A549 treated with CpdA at 1 μM for 4 hours (cell line): Measurements from ENCODE around the gene CTNNA1. TPM values are rescaled to one million over a fixed set of nuclear protein-coding genes. Genes with fewer than 3 reads are reported as not detected.

Experiments used
- total RNA-seq: library from RNA; stranded (reverse); fragments of 200-300 nt; extraction: Qiagen RNA extraction; gene quantifications from 5 replicates; pipeline ENCODE4 v1.2.3, GENCODE V29; 2022; ENCODE audit warnings: low read depth

Gene CTNNA1, protein sequence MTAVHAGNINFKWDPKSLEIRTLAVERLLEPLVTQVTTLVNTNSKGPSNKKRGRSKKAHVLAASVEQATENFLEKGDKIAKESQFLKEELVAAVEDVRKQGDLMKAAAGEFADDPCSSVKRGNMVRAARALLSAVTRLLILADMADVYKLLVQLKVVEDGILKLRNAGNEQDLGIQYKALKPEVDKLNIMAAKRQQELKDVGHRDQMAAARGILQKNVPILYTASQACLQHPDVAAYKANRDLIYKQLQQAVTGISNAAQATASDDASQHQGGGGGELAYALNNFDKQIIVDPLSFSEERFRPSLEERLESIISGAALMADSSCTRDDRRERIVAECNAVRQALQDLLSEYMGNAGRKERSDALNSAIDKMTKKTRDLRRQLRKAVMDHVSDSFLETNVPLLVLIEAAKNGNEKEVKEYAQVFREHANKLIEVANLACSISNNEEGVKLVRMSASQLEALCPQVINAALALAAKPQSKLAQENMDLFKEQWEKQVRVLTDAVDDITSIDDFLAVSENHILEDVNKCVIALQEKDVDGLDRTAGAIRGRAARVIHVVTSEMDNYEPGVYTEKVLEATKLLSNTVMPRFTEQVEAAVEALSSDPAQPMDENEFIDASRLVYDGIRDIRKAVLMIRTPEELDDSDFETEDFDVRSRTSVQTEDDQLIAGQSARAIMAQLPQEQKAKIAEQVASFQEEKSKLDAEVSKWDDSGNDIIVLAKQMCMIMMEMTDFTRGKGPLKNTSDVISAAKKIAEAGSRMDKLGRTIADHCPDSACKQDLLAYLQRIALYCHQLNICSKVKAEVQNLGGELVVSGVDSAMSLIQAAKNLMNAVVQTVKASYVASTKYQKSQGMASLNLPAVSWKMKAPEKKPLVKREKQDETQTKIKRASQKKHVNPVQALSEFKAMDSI
- 202 to 244 TPM (median 212 TPM) in 5 replicates for total RNA-seq

DNA sequence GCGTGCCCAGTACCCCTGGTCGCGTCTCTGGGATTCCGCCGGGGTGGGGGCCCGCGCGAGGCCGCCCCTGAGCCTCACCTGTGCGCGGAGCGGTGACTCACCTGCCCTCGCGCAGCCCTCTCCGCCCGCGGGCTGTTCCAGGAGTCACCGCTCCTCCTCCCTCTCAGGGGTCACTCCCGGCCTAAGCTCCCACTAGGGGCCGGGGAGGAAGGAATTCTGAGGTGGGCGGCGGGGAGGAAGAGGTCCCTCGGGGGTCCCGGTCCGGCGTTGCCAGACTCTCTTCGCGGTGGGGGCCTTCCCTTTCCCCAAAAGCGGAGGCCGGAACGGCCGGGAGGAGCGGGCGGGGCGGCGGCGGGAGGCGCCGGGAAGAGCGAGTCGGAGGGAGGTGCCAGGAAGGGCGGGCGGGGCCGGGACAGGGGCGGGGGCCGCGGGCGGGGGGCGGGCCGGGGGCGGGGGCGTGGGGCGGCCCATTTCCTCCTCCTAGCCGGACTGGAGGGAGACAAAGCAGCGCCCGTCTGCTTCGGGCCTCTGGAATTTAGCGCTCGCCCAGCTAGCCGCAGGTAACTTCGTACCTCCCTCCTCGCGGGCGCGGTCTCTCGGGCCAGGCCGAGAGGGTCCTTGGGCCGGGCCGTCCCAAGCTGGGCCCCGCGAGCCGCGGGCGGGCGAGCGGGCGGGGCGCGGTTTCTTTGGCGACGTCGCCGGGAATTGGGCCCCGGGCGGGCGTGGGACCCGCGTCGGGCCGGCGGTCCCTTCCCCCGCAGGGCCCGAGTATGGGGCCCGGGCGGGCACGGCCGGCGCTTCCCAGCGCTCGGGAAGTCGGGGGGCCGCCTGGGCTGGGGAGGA, at the start of gene CTNNA1:
TSS of gene CTNNA1 (plus strand) at position 475 of the 843 bp plus-strand sequence. CDS start 28,500 bp downstream, outside the sequence.

DNA sequence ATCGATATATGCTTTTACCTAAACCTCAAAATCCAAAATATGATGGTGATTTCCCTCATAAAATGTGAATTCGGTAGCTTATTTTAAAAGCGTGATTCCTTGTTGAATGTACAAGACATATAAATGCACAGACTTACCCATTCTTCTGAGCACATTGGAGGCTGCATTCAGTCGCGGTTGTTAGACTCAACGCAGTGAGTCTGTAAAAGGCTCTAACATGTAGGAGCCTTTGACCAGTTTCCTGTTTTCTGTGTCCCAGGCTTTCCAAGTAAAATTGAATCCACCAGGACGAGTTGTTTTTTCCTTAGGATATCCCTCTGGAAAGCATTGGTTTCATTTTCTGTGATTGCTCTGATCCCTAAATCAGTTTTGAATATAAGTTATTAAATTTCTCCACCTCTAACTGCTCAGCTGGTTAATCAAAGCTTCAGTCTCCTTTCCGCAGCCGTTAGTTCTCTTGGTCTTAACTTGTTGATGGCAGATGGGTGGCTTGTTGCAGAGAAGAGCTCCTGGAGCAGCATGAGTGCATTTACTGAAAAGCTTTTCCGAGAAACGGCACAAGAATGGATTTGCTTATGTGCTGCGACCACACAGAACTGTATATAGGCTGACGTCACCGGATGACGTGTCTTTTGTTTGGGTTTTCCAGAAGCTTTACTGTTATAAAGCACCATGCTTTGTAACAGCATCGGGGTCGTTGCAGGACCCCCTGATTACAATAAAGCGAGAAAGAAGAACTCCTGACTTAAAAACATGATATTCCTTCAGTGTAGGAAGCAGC, 121.7 kb downstream of the CTNNA1 start, which contains the start of gene LRRTM2:
TSS of gene LRRTM2 (minus strand) at position 565 of the 781 bp plus-strand sequence. CDS start at position 141, 424 bp downstream.

Other genes with a start within 250 kb of the CTNNA1 start
- 120 to 156 TPM (median 125 TPM) in 5 replicates for gene ETF1, start 210.2 kb upstream of the CTNNA1 start, total RNA-seq
- 345 to 394 TPM (median 363 TPM) in 5 replicates for gene HSPA9, start 178.0 kb upstream of the CTNNA1 start, total RNA-seq
- gene LRRTM2, start 121.9 kb downstream of the CTNNA1 start, total RNA-seq = not detected in 5 replicates